KG1 (cell line): ENCODE data around the gene NKPD1.

Source experiments
- DNase-seq: peaks from one replicate; lab custom pipeline; 2025; lab: John Stamatoyannopoulos, UW

Gene NKPD1

DNA sequence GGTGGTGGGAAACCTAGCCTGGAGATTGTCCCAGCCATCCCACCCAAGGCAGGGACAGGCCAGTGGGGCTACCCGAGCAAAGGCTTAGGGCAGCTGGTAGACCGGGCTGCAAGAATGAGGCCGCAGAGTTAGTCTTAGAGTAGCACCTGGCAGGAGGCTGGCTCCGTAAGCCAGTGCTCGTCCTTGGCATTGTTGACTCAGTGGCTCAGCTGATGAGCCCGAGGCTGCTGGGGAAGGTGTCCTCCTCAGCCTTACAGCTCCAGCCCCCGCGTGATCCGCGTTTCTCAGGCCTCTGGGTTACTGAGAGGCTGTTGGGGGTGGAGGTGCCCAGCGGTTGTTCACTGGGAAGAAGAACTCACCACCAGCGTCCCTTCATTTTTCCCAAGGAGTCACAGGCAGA is 43.1 kb downstream of the NKPD1 start:
- no peak for DNase-seq

DNA sequence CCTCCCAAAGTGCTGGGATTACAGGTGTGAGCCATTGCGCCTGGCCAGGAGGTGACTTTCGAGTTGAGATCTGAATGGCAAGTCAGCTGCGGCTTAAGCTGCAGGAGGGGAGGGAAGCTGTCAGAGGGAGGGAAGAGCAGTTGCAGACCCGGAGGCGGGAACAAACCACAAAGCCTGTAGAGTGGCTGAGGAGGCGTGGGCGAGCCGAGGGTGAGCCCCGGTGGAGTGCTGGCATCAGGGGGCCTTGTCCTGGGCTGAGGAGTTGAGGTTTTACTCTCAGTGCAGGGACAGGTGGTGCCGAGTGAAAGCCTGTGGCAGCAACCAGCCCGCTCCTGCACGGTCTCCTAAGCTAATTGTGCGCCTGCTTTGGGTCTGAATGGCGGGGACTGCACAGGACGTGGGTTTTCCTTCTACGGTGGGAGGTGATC is 43.6 kb downstream of the NKPD1 start:
- DNase-seq = peak; percentile 46

DNA sequence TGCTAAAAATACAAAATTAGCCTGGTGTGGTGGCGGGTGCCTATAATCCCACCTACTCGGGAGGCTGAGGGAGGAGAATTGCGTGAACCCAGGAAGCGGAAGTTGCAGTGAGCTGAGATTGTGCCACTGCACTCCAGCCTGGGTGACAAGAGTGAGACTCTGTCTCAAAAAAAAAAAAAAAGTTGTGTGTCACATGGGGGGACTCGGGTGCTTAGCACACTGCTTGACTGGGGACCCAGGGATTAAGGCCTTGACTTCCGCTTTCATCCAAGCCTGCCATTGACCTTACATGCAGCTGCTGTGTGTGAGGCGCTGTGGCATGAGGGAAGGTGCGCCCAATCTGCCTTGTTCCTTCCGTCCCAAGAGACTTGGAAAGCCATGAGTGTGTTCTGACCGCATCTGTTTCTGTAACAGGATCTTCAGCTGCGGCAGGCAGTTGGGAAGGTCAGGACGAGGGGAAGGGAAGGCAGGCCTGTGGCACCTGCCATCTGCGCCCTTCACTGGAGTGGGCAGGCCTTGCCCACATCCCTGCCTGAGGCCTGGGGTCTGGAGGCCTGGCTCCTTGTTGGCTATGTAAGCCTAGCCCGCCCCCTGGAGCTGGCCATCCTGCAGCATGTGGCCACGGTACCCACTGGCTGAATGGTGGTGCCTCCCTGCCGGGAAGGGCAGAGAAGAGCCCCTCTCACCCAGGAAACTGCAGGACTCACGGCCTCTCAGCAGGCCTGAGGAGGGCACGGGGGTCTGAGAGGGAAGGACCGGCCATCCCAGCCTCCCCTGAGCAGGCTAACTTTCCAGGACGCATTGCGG is 44.8 kb downstream of the NKPD1 start:
- DNase-seq = no peak

DNA sequence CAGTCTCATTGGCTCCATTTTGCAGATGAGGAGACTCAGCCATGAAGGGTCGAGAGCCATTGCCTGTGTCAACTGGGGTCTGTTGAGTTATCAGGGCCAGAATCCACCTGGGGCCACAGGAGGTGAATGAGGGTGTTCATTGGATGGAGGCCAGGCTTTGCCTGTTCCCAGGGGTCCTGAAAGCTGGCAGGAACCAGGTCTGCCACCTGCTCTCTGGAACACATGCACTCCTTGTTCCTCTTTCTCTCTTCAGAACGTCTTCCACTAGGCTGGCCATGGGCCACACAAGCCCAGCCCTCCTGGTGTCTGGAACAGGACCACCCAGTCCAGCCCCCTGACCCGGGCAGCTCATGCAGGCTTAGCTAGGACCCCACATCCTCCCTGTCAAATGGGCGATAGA is 46.7 kb downstream of the NKPD1 start:
- DNase-seq = no peak

DNA sequence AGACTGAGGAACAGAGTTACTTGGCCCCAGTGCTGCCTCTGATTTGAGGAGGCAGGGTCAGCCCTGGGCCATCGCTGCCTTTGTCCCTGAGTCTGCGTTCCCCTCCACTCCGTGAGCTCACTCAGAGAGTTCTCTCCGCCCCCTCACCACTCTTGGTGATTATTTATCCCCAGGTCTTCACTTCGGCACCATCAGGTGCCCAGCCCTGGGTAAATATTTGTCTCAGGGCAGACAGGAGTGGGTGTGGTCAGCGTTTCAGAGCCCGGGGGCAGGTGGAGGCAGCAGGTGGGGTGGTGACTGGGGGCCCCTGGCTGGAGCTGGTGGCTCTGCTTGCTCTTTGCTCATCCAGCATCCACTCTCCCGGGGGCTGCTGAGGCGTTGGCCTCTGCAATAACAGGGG is 47.2 kb downstream of the NKPD1 start:
- DNase-seq = no peak

DNA sequence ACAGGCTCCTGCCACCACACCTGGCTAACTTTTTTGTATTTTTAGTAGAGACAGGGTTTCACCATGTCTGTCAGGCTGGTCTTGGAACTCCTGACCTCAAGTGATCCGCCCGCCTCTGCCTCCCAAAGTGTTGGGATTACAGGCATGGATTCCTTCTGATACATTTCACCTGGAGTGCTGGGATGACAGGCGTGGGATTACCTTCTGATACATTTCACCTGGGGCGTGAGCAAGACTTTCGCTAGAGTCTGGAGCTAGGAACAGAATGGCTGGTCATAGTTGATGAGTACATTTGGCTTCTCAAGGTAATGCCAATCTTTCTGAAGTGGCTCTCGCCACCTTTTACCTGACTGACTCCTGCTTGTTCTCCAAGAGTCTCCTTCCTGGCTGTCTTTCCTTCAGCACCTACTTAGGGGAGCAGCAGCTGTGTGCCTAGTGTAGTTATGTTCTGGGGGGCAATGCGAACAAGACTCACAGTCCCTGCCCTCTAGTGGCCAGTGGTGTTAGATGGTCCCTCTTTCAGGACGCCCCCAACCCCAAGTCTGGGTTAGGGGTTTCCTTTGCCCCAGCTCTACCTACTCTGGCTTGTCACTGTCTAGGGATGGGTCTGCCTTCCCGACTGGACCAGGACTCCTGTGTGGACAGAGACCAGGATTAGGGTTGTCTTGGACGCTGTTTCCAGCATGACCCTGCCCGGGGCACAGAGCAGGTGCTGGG is 48.5 kb downstream of the NKPD1 start:
- DNase-seq = no peak
